OCI-LY7 (cell line): Measurements from ENCODE around the gene ZNF581. TPM values are rescaled to one million over a fixed set of nuclear protein-coding genes. Genes with fewer than 3 reads are reported as not detected.

Experiments
- BruUV-seq: library from RNA; stranded (reverse); fragments of 400-500 nt; replicated peaks from 2 replicates; lab custom pipeline; 2021; lab: Mats Ljungman, UMichigan
- CTCF ChIA-PET: fragments of 300-600 bp; sonication (Branson Sonifier 250); formaldehyde crosslinking; loops from one replicate; lab custom pipeline; 2022; ENCODE audit warnings: antibody characterized with exemption; ENCODE audit not compliant: unreplicated experiment; lab: Charles Lee
- POLR2A ChIA-PET: fragments of 300-600 bp; sonication (Branson Sonifier 250); formaldehyde crosslinking; loops from one replicate; lab custom pipeline; 2022; ENCODE audit warnings: antibody characterized with exemption; lab: Charles Lee
- DNase-seq: peaks from one replicate; pipeline ENCODE4 v3.0.0-alpha.2; 2015; ENCODE audit warnings: low spot score
- H2AFZ ChIP-seq: fragments of 200-600 bp; sonication (generic), shearing (Covaris generic); 2 replicates; pipeline ENCODE4 v1.6.1; 2014; ENCODE audit warnings: mild to moderate bottlenecking, antibody characterized with exemption, low read length, moderate library complexity
- H3K27ac ChIP-seq: fragments of 200-600 bp; sonication (generic); 2 replicates; pipeline ENCODE4 v1.5.1; 2014; ENCODE audit warnings: mixed run types, low read depth, mild to moderate bottlenecking, moderate library complexity, low read length, inconsistent platforms; ENCODE audit not compliant: poor library complexity, severe bottlenecking
- H3K36me3 ChIP-seq: fragments of 200-600 bp; sonication (generic); 2 replicates; pipeline ENCODE4 v1.6.1; 2014; ENCODE audit warnings: mild to moderate bottlenecking, antibody characterized with exemption, low read length, moderate library complexity, mixed read lengths; ENCODE audit not compliant: insufficient read depth
- H3K4me1 ChIP-seq: fragments of 200-600 bp; sonication (generic); 2 replicates; pipeline ENCODE4 v1.5.1; 2014; ENCODE audit warnings: mild to moderate bottlenecking, low read length; ENCODE audit not compliant: insufficient read depth, poor library complexity, severe bottlenecking
- H3K4me2 ChIP-seq: fragments of 200-600 bp; sonication (generic); 2 replicates; pipeline ENCODE4 v1.6.1; 2014; ENCODE audit warnings: mild to moderate bottlenecking, low read length
- H3K4me3 ChIP-seq: fragments of 200-600 bp; sonication (generic); 2 replicates; pipeline ENCODE4 v1.5.1; 2014; ENCODE audit warnings: mild to moderate bottlenecking, low read depth, low read length; ENCODE audit not compliant: poor library complexity, severe bottlenecking
- H3K79me2 ChIP-seq: fragments of 200-600 bp; sonication (generic); 2 replicates; pipeline ENCODE4 v1.6.1; 2016; ENCODE audit warnings: low read depth, mild to moderate bottlenecking, low read length, moderate library complexity, mixed read lengths; ENCODE audit not compliant: insufficient read depth
- H3K9me2 ChIP-seq: fragments of 200-600 bp; sonication (generic); 2 replicates; pipeline ENCODE4 v1.6.1; 2016; ENCODE audit warnings: mild to moderate bottlenecking, low read length, mixed read lengths; ENCODE audit not compliant: insufficient read depth
- H3K9me3 ChIP-seq: fragments of 200-600 bp; sonication (generic); 2 replicates; pipeline ENCODE4 v1.6.1; 2014; ENCODE audit warnings: mild to moderate bottlenecking, mixed run types, low read length, mixed read lengths
- H4K20me1 ChIP-seq: fragments of 200-600 bp; sonication (generic); 2 replicates; pipeline ENCODE4 v1.6.1; 2014; ENCODE audit warnings: mild to moderate bottlenecking, antibody characterized with exemption, low read length, moderate library complexity, mixed read lengths; ENCODE audit not compliant: insufficient read depth
- EZH2phosphoT487 ChIP-seq: fragments of 200-600 bp; sonication (generic); IDR thresholded peaks from 2 replicates; pipeline ENCODE4 v1.6.1; 2018; ENCODE audit warnings: low read depth, borderline replicate concordance, mild to moderate bottlenecking, mixed run types, antibody characterized with exemption, low read length, moderate library complexity, mixed read lengths
- intact Hi-C: fragments of 100-400 bp; cut with micrococcal nuclease; formaldehyde crosslinking; loops from one replicate; pipeline ENCODE4 v1.10.0; 2022; ENCODE audit not compliant: unreplicated experiment
- total RNA-seq, 2 experiments: library from RNA; depleted of rRNA in 1 of 2; stranded (reverse); fragments of >200 nt in 1 of 2; shearing (Covaris generic) in 1 of 2; gene quantifications; 2 replicates each; pipeline ENCODE4 v1.2.3, GENCODE V29; 2014 to 2022
- TF ChIP-seq, protein P1 (sequence below): fragments of 200-600 bp; sonication (generic); conservative IDR thresholded peaks from 2 replicates; pipeline ENCODE4 v1.5.1; 2014; ENCODE audit warnings: mild to moderate bottlenecking, antibody characterized with exemption, low read length, moderate library complexity, mixed read lengths

Gene ZNF581
- total RNA-seq, 2 experiments from 2014 or later, result 39.7 to 44.5 TPM

DNA sequence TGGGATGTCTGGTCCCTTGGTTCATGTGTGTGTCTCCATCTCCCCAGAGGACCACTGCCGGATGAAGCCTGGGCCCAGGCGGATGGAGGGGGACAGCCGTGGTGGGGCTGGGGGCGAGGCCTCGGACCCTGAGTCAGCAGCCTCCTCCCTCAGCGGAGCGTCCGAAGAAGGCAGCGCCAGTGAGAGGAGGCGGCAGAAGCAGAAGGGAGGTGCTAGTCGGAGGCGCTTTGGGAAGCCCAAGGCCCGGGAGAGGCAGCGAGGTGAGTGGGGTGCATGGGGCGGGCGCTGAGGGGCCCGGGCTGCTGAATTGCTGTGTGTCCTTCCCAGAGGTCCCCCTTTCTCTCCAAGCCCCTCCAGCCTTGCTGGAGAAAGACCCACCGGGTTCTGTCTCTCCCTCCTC lies 7.8 kb downstream of the ZNF581 start:
- H3K27ac ChIP-seq, result no peak overlapping the region
- peaks cover 47% of the 10 kb centered on the region for H3K36me3 ChIP-seq
- H2AFZ ChIP-seq, result no peak overlapping the region
- peaks cover 23% of the 10 kb centered on the region for H3K4me1 ChIP-seq
- H3K4me3 ChIP-seq, result no peak overlapping the region
- H3K9me3 ChIP-seq, result no peaks in the 10 kb centered on the region
- peaks cover 6% of the 10 kb centered on the region; the same call in 1 of the 2 replicates for H4K20me1 ChIP-seq
- no peak overlapping the region for H3K4me2 ChIP-seq
- no peaks in the 10 kb centered on the region for H3K9me2 ChIP-seq
- TF ChIP-seq EZH2phosphoT487, result no peak
- TF ChIP-seq, protein P1, sequence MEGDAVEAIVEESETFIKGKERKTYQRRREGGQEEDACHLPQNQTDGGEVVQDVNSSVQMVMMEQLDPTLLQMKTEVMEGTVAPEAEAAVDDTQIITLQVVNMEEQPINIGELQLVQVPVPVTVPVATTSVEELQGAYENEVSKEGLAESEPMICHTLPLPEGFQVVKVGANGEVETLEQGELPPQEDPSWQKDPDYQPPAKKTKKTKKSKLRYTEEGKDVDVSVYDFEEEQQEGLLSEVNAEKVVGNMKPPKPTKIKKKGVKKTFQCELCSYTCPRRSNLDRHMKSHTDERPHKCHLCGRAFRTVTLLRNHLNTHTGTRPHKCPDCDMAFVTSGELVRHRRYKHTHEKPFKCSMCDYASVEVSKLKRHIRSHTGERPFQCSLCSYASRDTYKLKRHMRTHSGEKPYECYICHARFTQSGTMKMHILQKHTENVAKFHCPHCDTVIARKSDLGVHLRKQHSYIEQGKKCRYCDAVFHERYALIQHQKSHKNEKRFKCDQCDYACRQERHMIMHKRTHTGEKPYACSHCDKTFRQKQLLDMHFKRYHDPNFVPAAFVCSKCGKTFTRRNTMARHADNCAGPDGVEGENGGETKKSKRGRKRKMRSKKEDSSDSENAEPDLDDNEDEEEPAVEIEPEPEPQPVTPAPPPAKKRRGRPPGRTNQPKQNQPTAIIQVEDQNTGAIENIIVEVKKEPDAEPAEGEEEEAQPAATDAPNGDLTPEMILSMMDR, result no peak
- DNase-seq, result no peak
- peaks cover 28% of the 10 kb centered on the region for H3K79me2 ChIP-seq
- CTCF ChIA-PET, result no interaction called here
- no TSS peak for BruUV-seq
- intact Hi-C loops, result no loop called here
- POLR2A ChIA-PET, result no interaction called here

DNA sequence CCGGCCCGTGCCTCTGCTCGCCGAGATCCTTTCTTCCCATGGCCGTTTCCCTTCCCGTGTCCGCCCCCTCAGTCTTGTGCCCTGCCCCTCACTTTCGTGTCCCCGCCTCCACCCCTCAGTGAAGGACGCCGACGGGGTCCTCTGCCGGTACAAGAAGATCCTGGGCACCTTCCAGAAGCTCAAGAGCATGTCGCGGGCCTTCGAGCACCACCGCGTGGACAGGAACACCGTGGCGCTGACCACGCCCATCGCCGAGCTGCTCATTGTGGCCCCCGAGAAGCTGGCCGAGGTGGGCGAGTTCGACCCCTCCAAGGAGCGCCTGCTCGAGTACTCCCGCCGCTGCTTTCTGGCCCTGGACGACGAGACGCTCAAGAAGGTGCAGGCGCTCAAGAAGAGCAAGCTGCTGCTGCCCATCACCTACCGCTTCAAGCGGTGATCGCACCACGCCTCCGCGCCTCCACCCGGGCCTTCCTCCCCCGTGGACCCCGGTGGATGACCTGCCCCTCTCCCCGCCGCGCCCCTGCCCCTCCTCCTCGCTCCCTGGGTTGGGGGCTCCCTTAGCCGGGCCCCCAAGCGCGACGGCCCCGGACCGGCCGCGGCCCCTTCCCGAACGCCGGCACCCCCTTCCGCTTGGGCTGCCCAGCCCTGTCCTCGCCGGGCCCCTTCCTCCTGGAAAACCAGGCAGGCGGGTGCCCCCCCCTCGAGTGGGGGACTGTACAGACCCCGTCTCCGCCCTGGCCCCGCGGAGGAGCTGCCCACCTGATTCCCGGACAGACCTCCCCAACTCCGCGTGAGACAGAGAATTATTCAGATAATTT lies 9.1 kb downstream of the ZNF581 start:
- CTCF ChIA-PET, result interaction anchor here (0.6 kb wide), 1 partner anchor 12 kb away, joined by 4 read pairs; the partner anchor contains the start of gene ZNF580
- H3K9me3 ChIP-seq, result no peaks in the 10 kb centered on the region
- DNase-seq, result no peak
- peaks cover 19% of the 10 kb centered on the region for H3K4me1 ChIP-seq
- H3K79me2 ChIP-seq, result peaks cover 32% of the 10 kb centered on the region
- intact Hi-C loops, result no loop called here
- TF ChIP-seq, protein P1, result no peak
- TF ChIP-seq EZH2phosphoT487, result no peak
- peaks cover 53% of the 10 kb centered on the region for H3K36me3 ChIP-seq
- POLR2A ChIA-PET, result no interaction called here
- no peaks in the 10 kb centered on the region for H3K9me2 ChIP-seq
- H4K20me1 ChIP-seq, result peaks cover 19% of the 10 kb centered on the region
- H3K4me3 ChIP-seq, result no peak overlapping the region
- H3K27ac ChIP-seq, result no peak overlapping the region
- no peak overlapping the region; the same call in 1 of the 2 replicates for H3K4me2 ChIP-seq
- BruUV-seq, result no TSS peak
- no peak overlapping the region for H2AFZ ChIP-seq
